Left lung (tissue), 10 donors: ENCODE measurements around the gene SUPT4H1. TPM values are rescaled to one million over a fixed set of nuclear protein-coding genes. Genes with fewer than 3 reads are reported as not detected.

Experiments used
- ATAC-seq: fragments of 200-7000 bp; cut with Tn5 transposase; one replicate; pipeline ENCODE4 v1.9.1; 2020; ENCODE audit warnings: moderate library complexity
- DNase-seq, 4 donors: peaks; one replicate each; pipeline ENCODE4 v3.0.0-alpha.2; 2013 to 2020
- H3K27ac ChIP-seq, 2 donors: fragments of 200-600 bp; sonication (generic) in 1 of 2; one replicate each; pipeline versions ENCODE4 v1.5.0 to v1.8.0; 2020 to 2021
- H3K27me3 ChIP-seq, 2 donors: fragments of 200-600 bp; sonication (generic) in 1 of 2; one replicate each; pipeline versions ENCODE4 v1.5.0 to v1.8.0; 2020 to 2021
- H3K36me3 ChIP-seq, 2 donors: fragments of 200-600 bp; sonication (generic) in 1 of 2; one replicate each; pipeline versions ENCODE4 v1.5.0 to v1.8.0; 2020 to 2021
- H3K4me1 ChIP-seq, 2 donors: fragments of 200-600 bp; one replicate each; pipeline ENCODE4 v1.8.0; 2021
- H3K4me3 ChIP-seq, 2 donors: fragments of 200-600 bp; sonication (generic) in 1 of 2; one replicate each; pipeline versions ENCODE4 v1.5.0 to v1.8.0; 2020 to 2021; ENCODE audit warnings: mild to moderate bottlenecking in 1 of 2
- H3K9me3 ChIP-seq, 2 donors: fragments of 200-600 bp; sonication (generic) in 1 of 2; one replicate each; pipeline versions ENCODE4 v1.5.0 to v1.8.0; 2020 to 2021
- CTCF ChIP-seq, 2 donors: fragments of 200-600 bp; sonication (generic) in 1 of 2; IDR thresholded peaks; one replicate each; pipeline versions ENCODE4 v1.5.0 to v1.8.0; 2021; ENCODE audit warnings: antibody characterized with exemption in 2 of 2
- intact Hi-C, 2 donors: fragments of 100-400 bp; cut with DNase I; formaldehyde crosslinking; loops; one replicate each; pipeline versions ENCODE4 v1.11.2 to v1.14.2; 2022
- polyA plus RNA-seq, 6 donors: library from polyadenylated mRNA; unstranded; fragments of 120-200 nt; gene quantifications; one replicate each; pipeline ENCODE4 v1.2.1, GENCODE V29; 2013; ENCODE audit not compliant: insufficient read length in 6 of 6
- total RNA-seq, 2 donors: library from RNA; stranded (reverse); fragmentation: NEBNext Ultra II Directional; extraction: Animal tissue kit (Norgen Biotek cat#: 25700); gene quantifications; one replicate each; pipeline ENCODE4 v1.2.1, GENCODE V29; 2021
- donor health status: DM: no; HTN: yes; CAD: no.
- donor health status: DM: no; HTN: no; CAD: no.

Gene SUPT4H1
- total and polyA plus RNA-seq, 8 donors: 68.4 to 139 (median 124) TPM

GRCh38 chr17:58334256-58334655, 17.7 kb downstream of the SUPT4H1 start:
- H3K9me3 ChIP-seq: no peaks in the 10 kb centered on the region
- intact Hi-C loops: no loop called here
- ATAC-seq: no peak
- H3K27ac ChIP-seq: peak overlapping the region; percentile 39 to 100
- H3K4me3 ChIP-seq: peak overlapping the region in 1 of 2 donors; percentile 86
- DNase-seq: no peak
- peaks cover 0 to 9% of the 10 kb centered on the region in 2 donors for H3K36me3 ChIP-seq
- TF ChIP-seq CTCF (IDR thresholded peaks at IDR 0.05): no peak
- peaks cover 0 to 16% of the 10 kb centered on the region in 2 donors for H3K27me3 ChIP-seq
- peaks cover 15 to 62% of the 10 kb centered on the region in 2 donors for H3K4me1 ChIP-seq

- TF ChIP-seq CTCF (IDR thresholded peaks at IDR 0.05): no peak
- Histone ChIP-seq H3K4me1 (peaks cover 15 to 57% of the 10 kb centered on the region in 2 donors), H3K36me3 (peaks cover 0 to 9% of the 10 kb centered on the region in 2 donors), H3K27me3 (peaks cover 0 to 20% of the 10 kb centered on the region in 2 donors), H3K27ac (peak overlapping the region; percentile 39 to 100), H3K9me3 (no peaks in the 10 kb centered on the region), H3K4me3 (peak overlapping the region in 1 of 2 donors; percentile 86)
- DNase-seq (no peak), ATAC-seq (no peak)
- intact Hi-C loops: no loop called here
These were observed 18.2 kb downstream of the SUPT4H1 start for GRCh38 chr17:58333736-58334207.

- DNase-seq: no peak
- ATAC-seq: no peak
- TF ChIP-seq CTCF (IDR thresholded peaks at IDR 0.05): no peak
- Histone ChIP-seq H3K27me3 (peaks cover 0 to 23% of the 10 kb centered on the region in 2 donors), H3K9me3 (no peaks in the 10 kb centered on the region), H3K36me3 (peaks cover 0 to 9% of the 10 kb centered on the region in 2 donors), H3K4me3 (peak overlapping the region; percentile 12 to 86), H3K4me1 (peaks cover 15 to 57% of the 10 kb centered on the region in 2 donors), H3K27ac (peak overlapping the region; percentile 67 to 100)
- intact Hi-C loops: no loop called here
These were observed 18.9 kb downstream of the SUPT4H1 start for GRCh38 chr17:58332778-58333735.

- Histone ChIP-seq H3K27ac (peak overlapping the region; percentile 87 to 100), H3K27me3 (peaks cover 0 to 21% of the 10 kb centered on the region in 2 donors), H3K36me3 (peaks cover 0 to 9% of the 10 kb centered on the region in 2 donors), H3K4me1 (peaks cover 9 to 57% of the 10 kb centered on the region in 2 donors), H3K9me3 (no peaks in the 10 kb centered on the region), H3K4me3 (peak overlapping the region; percentile 12 to 86)
- DNase-seq: peak in 2 of 4 donors; percentile 90 to 96
- TF ChIP-seq CTCF (IDR thresholded peaks at IDR 0.05): no peak
- intact Hi-C loops: no loop called here
- ATAC-seq: peak; percentile 60
These were observed 19.9 kb downstream of the SUPT4H1 start for GRCh38 chr17:58331815-58332777.
